ENCODE measurements around the gene TRERF1.

DNA sequence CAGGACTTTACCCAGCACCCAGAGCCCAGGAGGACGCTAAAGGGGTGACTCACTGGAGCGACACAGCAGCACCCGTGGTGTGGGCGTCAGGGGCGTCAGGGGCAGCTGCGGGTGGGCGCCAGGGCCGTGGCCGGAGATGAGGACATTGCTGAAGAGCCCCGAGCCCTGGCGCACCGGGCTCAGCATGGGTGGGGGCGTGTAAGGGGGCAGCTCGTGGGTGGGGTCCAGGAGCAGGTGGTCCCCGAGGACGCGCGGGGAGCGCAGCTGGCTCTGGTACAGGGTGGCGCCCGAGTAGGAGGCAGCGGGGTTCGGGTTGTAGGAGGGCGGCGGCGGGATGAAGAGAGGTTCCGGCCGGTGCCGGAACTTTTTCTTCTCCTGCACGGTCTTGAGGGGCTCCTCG is 192.4 kb downstream of the TRERF1 start:
- TF ChIP-seq CTCF (conservative IDR thresholded peaks at IDR 0.05; ENCODE audit: low read depth, low read length) (no peak), EZH2 (IDR thresholded peaks at IDR 0.05; ENCODE audit: low read length, unreplicated experiment) (no peak)
